HUES6 (cell line): ENCODE results near the gene RAMP1.

Experiments
- H3K27ac ChIP-seq: 2 replicates; pipeline ENCODE4 v1.7.0; 2013; ENCODE audit warnings: low read depth, mild to moderate bottlenecking, low read length, inconsistent platforms
- H3K27me3 ChIP-seq: 2 replicates; pipeline ENCODE4 v1.6.1; 2013; ENCODE audit warnings: low read length; ENCODE audit not compliant: control insufficient read depth, insufficient read depth
- H3K36me3 ChIP-seq: 2 replicates; pipeline ENCODE4 v1.6.1; 2013; ENCODE audit warnings: low read length; ENCODE audit not compliant: control insufficient read depth, insufficient read depth
- H3K4me1 ChIP-seq: 2 replicates; pipeline ENCODE4 v1.6.1; 2013; ENCODE audit warnings: low read length; ENCODE audit not compliant: control insufficient read depth, insufficient read depth
- H3K4me3 ChIP-seq: 2 replicates; pipeline ENCODE4 v1.5.1; 2013; ENCODE audit warnings: low read depth, low read length
- H3K9ac ChIP-seq: one replicate; pipeline ENCODE4 v1.6.1; 2013; ENCODE audit warnings: mild to moderate bottlenecking, low read length
- H3K9me3 ChIP-seq: 2 replicates; pipeline ENCODE4 v1.6.1; 2013; ENCODE audit warnings: low read depth, low read length; ENCODE audit not compliant: control insufficient read depth, insufficient read depth

The RAMP1 gene

GRCh38 chr2:237877576-237878307, 18.3 kb downstream of the RAMP1 start:
- Histone ChIP-seq H3K36me3 (no peaks in the 10 kb centered on the region), H3K27me3 (no peaks in the 10 kb centered on the region), H3K9me3 (peaks cover 3% of the 10 kb centered on the region), H3K27ac (no peak overlapping the region), H3K4me3 (no peak overlapping the region), H3K9ac (no peak overlapping the region), H3K4me1 (peaks cover 6% of the 10 kb centered on the region; the same call in 1 of the 2 replicates)

GRCh38 chr2:237878321-237879057, 19.1 kb downstream of the RAMP1 start:
- Histone ChIP-seq H3K27me3 (no peaks in the 10 kb centered on the region), H3K36me3 (no peaks in the 10 kb centered on the region), H3K27ac (no peak overlapping the region), H3K9ac (no peak overlapping the region), H3K4me1 (peaks cover 6% of the 10 kb centered on the region; the same call in 1 of the 2 replicates), H3K9me3 (no peaks in the 10 kb centered on the region), H3K4me3 (no peak overlapping the region)

DNA sequence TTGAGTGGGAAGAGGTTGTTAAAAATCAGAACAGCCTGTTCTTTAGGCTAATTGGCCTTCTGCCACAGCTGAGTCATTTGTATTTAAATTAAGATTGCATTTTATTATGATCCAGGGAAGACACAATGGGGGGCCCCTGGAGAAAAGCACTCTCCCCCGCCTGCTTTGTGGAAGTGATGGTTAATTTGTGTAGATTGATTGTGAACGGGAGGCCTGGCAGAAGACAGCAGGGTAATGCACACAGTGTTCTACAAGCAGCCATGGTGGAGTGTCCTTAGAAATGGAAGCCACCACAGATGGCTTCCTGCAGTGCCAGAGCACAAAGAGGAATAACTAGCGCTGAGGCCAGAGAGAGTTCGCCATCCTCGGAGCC, 19.6 kb downstream of the RAMP1 start:
- Histone ChIP-seq H3K27ac (no peak overlapping the region), H3K9ac (no peak overlapping the region), H3K4me3 (no peak overlapping the region), H3K9me3 (no peaks in the 10 kb centered on the region), H3K36me3 (no peaks in the 10 kb centered on the region), H3K4me1 (peaks cover 6% of the 10 kb centered on the region; the same call in 1 of the 2 replicates), H3K27me3 (no peaks in the 10 kb centered on the region)

DNA sequence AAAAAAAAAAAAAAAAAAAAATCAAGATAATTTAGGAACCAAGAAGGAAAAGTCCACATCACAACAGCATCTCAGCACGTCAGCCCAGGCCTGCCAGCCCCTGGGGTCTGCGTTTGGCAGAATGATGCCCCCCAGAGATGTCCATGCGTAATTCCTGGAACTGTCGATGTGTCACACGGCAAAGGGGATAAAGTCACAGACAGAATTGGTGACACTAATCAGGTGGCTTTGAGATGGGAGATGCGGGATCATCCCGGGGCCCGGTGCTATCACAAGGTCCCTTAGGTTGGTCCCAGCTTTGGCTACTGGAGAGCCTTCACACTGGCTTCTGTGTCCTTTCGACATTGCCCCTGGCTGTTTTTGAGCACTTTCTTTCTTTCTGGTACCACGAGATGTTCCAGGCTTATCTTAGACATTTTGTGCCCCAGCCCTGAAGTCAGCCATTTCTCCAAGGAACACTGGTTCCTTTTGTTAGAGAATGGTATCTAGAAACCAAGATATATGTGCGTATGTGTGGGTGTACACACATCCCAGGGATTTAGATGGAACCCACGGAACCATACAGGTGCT, 20.7 kb downstream of the RAMP1 start:
- Histone ChIP-seq H3K4me1 (peaks cover 12% of the 10 kb centered on the region; the same call in 1 of the 2 replicates), H3K27me3 (no peaks in the 10 kb centered on the region), H3K4me3 (no peak overlapping the region), H3K9me3 (no peaks in the 10 kb centered on the region), H3K36me3 (no peaks in the 10 kb centered on the region), H3K27ac (no peak overlapping the region), H3K9ac (no peak overlapping the region)

DNA sequence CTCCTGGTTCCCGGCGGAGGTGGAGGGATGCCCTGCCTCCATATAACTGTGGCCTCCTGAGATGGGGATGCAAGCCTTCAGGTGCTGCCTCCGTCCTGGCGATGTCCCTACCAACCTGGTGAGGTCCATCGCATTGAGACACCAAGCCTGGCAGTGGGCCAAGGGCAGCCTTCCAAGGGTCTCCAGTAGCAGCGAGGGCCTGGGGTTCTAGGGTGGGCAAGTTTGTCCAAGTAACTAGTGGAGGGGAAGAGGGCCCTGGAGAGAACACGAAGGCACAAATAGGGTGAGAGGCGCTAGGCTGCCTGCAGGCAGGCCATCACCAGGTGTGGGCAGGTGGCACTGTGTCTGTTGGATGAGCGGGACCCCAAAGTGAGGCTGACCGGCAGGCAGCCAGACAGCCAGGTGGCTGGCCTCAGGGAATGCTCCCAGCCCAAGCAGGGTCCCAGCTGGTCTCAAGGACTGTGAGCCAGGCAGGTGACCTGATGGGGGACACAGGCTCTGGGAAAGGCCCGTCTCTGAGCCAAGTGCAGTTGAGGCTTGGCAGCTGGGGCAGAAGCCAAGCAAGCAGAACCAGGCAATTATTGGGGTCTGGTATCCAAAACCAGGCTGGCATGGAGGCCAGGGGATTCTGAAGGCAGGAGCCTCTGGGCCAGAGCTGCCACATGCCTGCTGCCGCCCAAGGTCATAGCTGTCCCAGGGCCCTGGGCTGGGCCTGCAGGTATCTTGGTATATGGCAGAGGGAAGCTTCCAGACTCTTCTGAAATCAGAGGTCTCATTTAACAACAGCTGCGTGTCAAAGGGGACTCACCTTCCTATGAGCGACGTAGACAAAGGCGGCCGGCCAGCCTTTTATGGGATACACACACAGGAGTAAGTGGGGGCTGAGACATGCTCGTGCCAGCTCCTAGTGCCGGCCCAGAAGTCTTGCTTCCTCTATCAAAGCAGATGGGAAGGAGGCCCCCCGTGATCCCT, 23.4 kb downstream of the RAMP1 start:
- H3K9me3 ChIP-seq: no peaks in the 10 kb centered on the region
- no peak overlapping the region for H3K4me3 ChIP-seq
- no peak overlapping the region for H3K27ac ChIP-seq
- peaks cover 12% of the 10 kb centered on the region; the same call in 1 of the 2 replicates for H3K4me1 ChIP-seq
- H3K27me3 ChIP-seq: no peaks in the 10 kb centered on the region
- H3K36me3 ChIP-seq: no peaks in the 10 kb centered on the region
- H3K9ac ChIP-seq: no peak overlapping the region

DNA sequence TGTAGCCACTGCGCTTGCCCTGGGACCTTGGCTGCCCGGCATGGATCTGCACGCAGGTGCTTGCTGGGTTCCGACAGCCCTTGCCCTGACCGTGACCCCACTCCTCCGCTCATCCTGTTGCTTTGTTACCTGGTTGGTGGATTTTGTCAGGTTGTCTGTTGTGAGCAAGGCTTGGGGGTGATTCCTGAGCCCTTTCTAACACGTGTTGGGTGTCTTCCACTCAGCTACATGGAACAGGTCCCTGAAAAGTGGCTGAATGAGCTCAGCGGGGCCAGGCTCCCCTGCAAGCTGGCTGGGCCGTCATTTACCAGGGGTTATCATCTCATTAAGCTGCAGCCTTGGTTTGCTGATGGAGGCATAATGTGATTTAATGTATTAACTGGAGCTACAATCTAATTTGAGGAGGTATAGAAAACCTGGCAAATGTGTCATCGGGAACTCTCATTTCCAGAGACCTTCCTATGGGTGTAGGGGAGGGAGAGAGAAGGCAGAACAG, 24.6 kb downstream of the RAMP1 start:
- Histone ChIP-seq H3K27ac (no peak overlapping the region), H3K9me3 (no peaks in the 10 kb centered on the region), H3K4me1 (peaks cover 8% of the 10 kb centered on the region; the same call in 1 of the 2 replicates), H3K4me3 (no peak overlapping the region), H3K27me3 (no peaks in the 10 kb centered on the region), H3K9ac (no peak overlapping the region), H3K36me3 (no peaks in the 10 kb centered on the region)

GRCh38 chr2:237884681-237885080, 25.3 kb downstream of the RAMP1 start:
- H3K4me1 ChIP-seq: peaks cover 5% of the 10 kb centered on the region; the same call in 1 of the 2 replicates
- H3K27me3 ChIP-seq: no peaks in the 10 kb centered on the region
- no peak overlapping the region for H3K9ac ChIP-seq
- H3K4me3 ChIP-seq: no peak overlapping the region
- H3K36me3 ChIP-seq: no peaks in the 10 kb centered on the region
- H3K27ac ChIP-seq: no peak overlapping the region
- no peaks in the 10 kb centered on the region for H3K9me3 ChIP-seq

DNA sequence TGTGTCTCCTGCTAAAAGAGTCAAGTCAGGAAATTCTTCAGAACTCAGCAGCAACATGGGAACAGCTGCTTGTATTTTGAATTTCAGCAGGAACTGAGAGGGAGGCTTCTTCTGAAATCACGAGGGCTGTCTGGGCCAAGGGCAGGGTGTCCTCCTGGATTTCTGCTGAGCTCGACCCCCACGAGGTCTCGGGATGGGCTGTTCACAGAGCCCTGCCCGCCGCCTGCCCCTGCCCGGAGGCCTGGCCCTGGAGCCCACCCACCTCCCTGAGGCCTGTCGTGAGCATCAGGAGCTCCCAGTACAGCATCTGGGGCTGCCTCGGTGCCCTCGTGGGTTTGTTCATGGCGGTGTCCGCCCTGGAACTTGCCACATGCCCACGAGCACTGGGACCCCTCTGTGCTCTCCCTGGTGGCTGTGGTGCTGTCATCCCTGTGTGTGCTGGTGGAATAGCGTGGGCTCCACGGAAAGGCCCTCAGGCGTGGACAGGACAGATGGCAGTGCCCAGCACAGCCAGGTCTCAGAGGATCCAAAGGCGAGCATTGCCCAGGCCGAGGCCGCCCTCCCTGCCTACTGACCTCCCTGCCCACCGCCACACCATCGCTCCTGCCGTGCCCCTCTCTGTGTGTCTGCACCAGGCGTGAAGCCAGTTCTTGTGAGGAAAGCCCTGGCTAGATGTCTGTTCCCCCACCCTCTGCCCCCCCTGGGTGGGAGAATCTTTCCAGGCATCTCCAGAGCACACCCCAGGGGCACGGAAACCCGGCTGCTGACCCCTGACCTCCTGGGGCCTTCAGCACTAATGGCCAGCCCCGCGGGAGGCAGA, 25.9 kb downstream of the RAMP1 start:
- H3K36me3 ChIP-seq: no peaks in the 10 kb centered on the region
- H3K9me3 ChIP-seq: no peaks in the 10 kb centered on the region
- no peak overlapping the region for H3K4me3 ChIP-seq
- no peak overlapping the region for H3K27ac ChIP-seq
- no peaks in the 10 kb centered on the region for H3K27me3 ChIP-seq
- H3K9ac ChIP-seq: no peak overlapping the region
- peaks cover 5% of the 10 kb centered on the region; the same call in 1 of the 2 replicates for H3K4me1 ChIP-seq

- Histone ChIP-seq H3K9ac (no peak overlapping the region), H3K36me3 (no peaks in the 10 kb centered on the region), H3K4me1 (peaks cover 5% of the 10 kb centered on the region; the same call in 1 of the 2 replicates), H3K9me3 (no peaks in the 10 kb centered on the region), H3K27ac (no peak overlapping the region), H3K4me3 (no peak overlapping the region), H3K27me3 (no peaks in the 10 kb centered on the region)
Observed at GRCh38 chr2:237885931-237886684, 26.7 kb downstream of the RAMP1 start.
